GM18867 (cell line): ENCODE data around the gene KRTAP2-2.
"Not testable (repeated sequence)": the region's sequence is repeated elsewhere in the genome, so short reads cannot be mapped to it uniquely, and the experiment has no call there.

ENCODE experiments used
- ATAC-seq: cut with Tn5 transposase; IDR thresholded peaks from one replicate; pipeline ENCODE4 v1.9.1; 2021; ENCODE audit warnings: mild to moderate bottlenecking, moderate library complexity; ENCODE audit not compliant: unreplicated experiment

The KRTAP2-2 gene

DNA sequence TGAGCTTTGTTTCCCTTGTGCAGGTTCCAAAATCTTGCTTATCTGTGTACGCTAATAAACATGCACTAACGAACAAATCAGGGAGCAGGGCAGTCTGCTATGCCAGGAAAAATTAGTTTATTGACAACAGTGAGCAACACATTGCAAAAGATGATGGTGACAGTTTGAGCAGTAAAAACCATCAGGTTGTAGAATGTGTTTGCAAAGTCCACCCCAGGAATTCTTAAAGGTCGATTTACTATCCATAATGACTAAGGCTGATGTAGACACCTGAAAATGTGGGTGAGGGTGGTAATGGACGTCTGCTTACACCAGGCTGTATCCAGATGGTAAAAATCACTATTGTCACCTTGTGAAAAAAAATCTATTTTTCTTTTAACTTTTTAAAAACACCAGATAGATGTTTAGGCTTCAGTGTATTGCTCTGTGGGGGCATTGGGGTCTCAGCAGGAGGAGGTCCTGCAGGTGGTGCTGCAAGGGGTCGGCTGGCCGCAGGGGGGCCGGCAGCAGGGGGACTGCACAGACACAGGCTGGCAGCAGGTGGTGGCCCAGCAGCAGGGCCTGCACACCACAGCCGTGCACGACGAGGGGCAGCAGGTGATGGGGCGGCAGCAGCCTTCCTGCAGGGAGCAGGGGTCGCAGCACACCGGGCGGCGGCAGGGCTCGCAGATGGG, 10.1 kb upstream of the KRTAP2-2 start:
- not testable (repeated sequence) for ATAC-seq

GRCh38 chr17:41064301-41064700, 9.3 kb upstream of the KRTAP2-2 start:
- ATAC-seq: no peak

- ATAC-seq: no peak
Observed at GRCh38 chr17:41063449-41063848, 8.4 kb upstream of the KRTAP2-2 start.

DNA sequence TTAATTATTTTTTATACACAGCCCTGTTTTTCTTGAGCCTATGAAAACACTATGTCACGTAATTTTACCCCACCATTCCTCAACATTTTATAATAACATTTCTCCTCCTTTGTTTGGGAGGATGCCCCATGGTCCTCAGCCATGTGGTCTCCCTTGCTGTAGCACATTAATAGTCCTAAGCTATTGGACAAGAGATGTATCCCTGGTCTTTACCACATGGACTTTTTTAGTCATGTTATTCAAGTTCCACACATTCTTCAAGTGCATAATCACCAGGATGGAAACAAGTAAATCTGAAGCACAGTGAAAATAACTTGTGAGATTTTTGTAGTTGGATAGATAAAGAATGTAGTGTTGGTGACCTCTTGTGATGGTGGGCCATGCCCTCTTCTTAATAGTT, 6.9 kb upstream of the KRTAP2-2 start:
- ATAC-seq: no peak

GRCh38 chr17:41060052-41060604, 5.1 kb upstream of the KRTAP2-2 start, which contains the start of gene KRTAP2-3:
Gene KRTAP2-3, minus strand, starts transcription at chr17:41060114. Its CDS starts 64 bp downstream, at chr17:41060050.
- ATAC-seq: no peak

DNA sequence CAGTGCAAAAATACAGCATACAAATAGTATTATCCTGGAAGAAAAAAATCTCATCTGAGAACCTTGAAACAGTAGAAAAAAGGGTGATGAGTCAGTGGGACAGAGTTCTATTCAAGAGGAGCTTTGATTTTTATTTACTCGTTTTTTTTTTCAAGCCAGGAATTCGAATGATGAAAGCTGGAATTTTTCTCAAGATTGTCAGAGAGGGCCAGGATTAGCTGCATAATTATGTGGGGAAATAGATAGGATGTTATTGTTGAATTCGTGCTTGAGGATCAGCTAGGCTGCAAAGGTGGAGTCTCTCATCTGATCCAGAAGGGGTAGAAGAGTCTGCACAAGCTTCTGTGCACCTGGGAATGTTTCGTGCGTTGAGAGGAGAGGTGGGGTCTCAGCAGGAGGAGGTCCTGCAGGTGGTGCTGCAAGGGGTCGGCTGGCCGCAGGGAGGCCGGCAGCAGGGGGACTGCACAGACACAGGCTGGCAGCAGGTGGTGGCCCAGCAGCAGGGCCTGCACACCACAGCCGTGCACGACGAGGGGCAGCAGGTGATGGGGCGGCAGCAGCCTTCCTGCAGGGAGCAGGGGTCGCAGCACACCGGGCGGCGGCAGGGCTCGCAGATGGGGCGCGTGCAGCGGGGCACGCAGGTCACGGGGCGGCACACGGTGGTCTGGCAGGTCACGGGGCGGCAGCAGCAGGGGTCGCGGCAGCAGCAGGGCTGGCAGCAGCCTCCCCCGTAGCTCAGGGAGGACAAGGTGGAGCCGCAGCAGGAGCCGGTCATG, 4.4 kb upstream of the KRTAP2-2 start:
- not testable (repeated sequence) for ATAC-seq

DNA sequence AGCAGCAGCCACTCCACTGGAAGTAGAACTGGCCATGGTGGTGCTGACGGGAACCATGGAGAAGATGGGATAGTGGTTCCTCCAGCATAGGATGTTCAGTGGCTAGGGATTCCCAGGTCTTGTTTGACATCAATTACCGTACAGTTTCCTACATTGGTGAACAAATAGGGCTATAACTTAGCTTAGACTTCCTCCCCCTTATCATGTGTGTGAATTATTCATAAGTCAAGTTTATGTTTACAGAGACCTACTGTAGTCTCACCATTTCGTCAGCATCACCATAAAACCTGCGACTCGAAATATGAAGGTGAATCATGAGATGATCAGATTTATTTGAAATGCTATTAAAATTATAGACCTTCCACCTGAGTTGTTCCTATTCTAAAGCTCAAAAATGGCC, 3.7 kb upstream of the KRTAP2-2 start:
- no peak for ATAC-seq

- ATAC-seq: no peak
Observed at GRCh38 chr17:41057547-41057946, 2.5 kb upstream of the KRTAP2-2 start.

DNA sequence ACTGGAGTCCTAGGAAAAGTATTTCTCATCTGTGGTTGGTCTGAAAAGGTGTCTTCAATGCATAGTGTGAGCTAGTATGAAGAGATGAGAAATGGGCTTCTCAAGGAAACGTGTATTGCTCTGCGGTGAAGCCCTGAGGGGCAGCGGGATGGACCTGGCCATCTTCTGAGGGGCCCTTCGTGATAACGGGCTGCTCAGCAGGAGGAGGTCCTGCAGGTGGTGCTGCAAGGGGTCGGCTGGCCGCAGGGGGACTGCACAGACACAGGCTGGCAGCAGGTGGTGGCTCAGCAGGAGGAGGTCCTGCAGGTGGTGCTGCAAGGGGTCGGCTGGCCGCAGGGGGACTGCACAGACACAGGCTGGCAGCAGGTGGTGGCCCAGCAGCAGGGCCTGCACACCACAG, 474 bp downstream of the KRTAP2-2 start:
- not testable (repeated sequence) for ATAC-seq

GRCh38 chr17:41054025-41054424, 1.0 kb downstream of the KRTAP2-2 start:
- no peak for ATAC-seq

DNA sequence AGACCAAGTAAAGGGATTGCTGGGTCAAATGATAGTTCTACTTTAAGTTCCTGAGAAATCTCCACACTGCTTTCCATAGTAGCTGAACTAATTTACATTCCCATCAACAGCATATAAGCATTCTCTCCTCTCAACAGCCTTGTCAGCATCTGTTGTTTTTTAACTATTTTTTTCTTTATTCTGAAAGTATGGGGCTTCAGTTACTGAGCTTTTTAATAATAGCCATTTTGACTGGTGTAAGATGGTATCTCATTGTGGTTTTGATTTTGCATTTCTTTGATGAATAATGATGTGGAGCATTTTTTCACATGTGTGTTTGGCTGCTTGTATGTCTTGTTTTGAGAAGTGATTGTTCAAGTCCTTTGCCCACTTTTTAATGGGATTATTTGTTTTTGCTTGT, 2.5 kb downstream of the KRTAP2-2 start:
- no peak for ATAC-seq

DNA sequence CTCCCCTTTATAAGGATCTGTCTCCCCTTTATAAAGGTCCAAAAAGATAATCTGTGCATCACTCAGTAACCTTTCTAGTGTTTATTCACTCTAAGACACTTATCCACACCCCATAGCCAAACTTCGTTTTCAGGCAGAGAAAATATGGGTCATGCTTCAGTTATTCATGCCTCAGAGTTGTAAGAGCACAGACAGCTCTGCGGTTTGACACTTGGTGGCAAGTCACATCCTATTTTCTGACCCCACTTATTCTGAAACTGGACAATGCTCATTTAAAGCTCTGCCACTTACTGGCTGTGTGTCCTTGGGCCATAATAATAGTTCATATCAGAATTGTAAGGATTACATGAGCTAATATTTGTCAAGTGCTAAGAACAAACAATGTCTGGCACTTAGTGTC, 5.9 kb downstream of the KRTAP2-2 start:
- ATAC-seq: no peak

DNA sequence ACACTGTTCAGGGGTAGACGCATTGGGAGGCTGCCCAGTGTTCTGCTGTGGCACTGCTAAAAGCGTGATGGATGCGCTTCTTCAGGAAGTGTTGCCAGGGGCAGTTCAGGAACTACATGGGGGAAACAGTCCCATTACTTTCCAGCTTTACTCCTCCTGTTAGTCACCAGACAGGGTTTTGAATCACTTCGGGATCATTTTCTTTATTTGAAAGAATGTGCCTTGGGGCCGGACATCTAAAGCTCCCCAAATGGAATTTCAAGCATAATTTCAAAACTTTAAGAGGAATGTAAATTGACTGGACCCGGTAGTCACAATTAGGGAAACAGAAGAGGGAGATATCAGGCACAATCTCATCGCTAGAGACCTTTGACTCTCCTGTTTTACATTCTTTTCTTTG, 6.6 kb downstream of the KRTAP2-2 start:
- ATAC-seq: no peak

GRCh38 chr17:41046735-41047465, 8.1 kb downstream of the KRTAP2-2 start, which contains the start of gene KRTAP2-1:
Gene KRTAP2-1, minus strand, starts transcription at chr17:41047316. Its CDS starts 49 bp downstream, at chr17:41047267.
- not testable (repeated sequence) for ATAC-seq

DNA sequence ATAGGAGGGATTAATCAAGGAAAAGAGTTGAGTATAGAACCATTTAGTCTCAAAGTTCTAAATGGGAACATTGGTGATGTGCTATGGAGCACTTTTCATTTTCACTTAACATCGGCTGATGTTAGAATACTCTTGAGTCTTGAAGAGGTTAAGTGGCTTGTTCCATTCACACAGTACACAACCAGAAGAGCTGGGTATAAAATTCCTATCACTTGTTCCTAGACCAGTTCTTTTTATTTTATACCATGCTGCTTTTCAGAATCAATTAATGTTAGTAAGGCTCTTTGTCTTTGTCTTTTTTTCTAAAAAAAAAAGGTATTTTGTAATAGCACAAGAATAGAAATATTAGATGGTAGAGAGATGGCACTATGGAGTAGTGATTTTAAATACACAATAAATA, 12.1 kb downstream of the KRTAP2-2 start:
- ATAC-seq: no peak

- ATAC-seq: not testable (repeated sequence)
Observed at GRCh38 chr17:41040783-41041571, 14.1 kb downstream of the KRTAP2-2 start, which contains the start of gene KRTAP1-1. Gene KRTAP1-1, minus strand, starts transcription at chr17:41041450. Its CDS starts 53 bp downstream, at chr17:41041397.

DNA sequence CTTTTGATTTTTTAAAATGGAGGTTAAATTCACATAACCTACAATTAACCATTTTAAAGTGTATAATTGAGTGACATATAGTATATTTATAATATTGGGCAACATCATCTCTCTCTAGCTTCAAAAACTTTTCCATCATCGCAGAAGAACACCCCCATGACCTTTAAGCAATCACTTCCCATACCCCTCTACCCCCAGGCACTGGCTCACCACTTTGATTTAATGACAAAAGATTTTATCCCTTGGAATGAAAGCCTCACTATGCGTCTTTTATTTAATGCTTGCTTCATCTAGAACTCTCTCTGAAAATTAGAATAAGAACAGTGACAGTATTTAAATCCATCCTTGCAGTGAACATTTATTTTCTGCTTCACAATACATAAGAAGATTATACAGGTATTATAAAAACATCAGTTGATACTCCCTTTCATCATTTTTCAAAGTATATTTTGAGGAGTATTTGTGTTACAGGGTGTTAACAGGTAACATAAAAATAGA, 17.1 kb downstream of the KRTAP2-2 start:
- no peak for ATAC-seq

GRCh38 chr17:41034346-41034935, 20.6 kb downstream of the KRTAP2-2 start, which contains the start of gene KRTAP1-3:
Gene KRTAP1-3, minus strand, starts transcription at chr17:41034874. Its CDS starts 53 bp downstream, at chr17:41034821.
- ATAC-seq: not testable (repeated sequence)

GRCh38 chr17:41029633-41030245, 25.3 kb downstream of the KRTAP2-2 start, which contains the start of gene KRTAP1-4:
Gene KRTAP1-4, minus strand, starts transcription at chr17:41030195. Its CDS starts 117 bp downstream, at chr17:41030078.
- ATAC-seq: no peak
